ENCODE data around the gene SLC6A13.

DNA sequence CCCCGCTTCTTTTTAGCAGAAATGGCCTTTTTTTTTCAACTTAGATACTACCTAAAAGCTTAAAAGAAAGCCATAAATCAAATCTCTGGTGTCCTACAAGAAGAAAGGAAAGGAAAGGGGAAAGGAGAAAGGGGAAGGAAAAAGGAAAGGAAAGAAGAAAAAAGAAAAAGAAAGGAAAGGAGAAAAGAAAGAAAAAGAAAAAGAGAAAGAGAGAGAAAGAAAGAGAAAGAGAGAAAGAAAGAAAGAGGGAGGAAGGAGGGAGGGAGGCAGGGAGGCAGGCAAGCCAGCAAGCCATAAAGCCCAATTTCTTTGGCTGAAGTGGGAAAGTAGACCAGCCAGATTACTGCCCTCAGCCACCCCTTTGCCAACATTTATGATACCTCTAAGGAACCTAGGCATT, 32.5 kb upstream of the SLC6A13 start:
- no peak for TF ChIP-seq CTCF (conservative IDR thresholded peaks at IDR 0.05; ENCODE audit: low read depth, low read length)
- no peak for TF ChIP-seq EZH2phosphoT487 (IDR thresholded peaks at IDR 0.05; ENCODE audit: borderline replicate concordance, low read length)

Measured in PC-3 (cell line).